Activated CD4-positive, alpha-beta T cell treated with anti-CD3 and anti-CD28 coated beads, Interleukin-2, amount 50 U/mL, for 16 hours (primary cell): ENCODE results near the gene LAT.
A peak's percentile ranks its signal among the peaks of the same experiment; 100 is the strongest.
"Not testable (repeated sequence)": the region's sequence is repeated elsewhere in the genome, so short reads cannot be mapped to it uniquely, and the experiment has no call there.

Experiments
- DNase-seq: peaks from one replicate; pipeline ENCODE4 v3.0.0-alpha.2; 2020

Gene LAT

DNA sequence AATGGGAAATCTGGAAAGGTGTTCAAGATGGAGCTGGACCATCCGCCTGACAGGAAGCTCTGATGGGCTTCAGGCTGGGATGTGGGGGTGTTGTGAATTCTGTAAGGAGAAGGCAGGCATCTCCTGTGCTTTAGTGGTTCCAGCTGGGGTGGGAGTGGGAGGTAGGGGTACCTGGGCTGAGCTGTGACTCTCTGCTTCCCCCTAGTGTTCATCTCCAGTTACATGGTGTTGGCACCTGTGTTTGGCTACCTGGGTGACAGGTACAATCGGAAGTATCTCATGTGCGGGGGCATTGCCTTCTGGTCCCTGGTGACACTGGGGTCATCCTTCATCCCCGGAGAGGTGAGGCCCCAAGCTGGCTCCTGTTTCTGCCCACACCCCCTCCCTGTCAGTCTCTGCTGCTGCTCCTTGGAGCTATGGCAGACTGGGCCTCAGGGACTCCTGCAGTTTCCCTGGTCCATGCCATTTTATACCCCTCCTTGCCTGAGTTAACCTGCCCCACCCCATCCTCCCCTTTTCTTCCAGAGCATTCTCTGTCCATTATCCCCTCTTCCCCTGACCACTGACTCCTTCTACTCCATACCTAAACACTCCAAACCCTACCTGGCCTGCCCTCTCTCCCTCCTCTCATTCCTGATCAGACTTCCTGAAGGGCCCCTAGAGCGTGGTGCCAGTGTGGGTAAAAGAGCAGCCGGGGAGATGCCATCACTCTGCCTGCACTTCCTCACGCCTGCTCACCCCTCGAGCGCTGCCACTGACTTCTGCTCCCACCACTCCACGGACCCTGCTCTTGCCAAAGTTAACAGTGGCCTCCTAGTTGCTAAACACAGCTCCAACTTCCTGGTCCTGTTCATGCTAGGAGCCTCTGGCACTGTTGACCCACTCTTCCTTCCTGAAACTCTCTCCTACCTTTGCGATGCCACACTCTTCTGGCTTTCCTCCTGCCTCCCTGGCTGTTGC, 6.9 kb upstream of the LAT start:
- no peak for DNase-seq

DNA sequence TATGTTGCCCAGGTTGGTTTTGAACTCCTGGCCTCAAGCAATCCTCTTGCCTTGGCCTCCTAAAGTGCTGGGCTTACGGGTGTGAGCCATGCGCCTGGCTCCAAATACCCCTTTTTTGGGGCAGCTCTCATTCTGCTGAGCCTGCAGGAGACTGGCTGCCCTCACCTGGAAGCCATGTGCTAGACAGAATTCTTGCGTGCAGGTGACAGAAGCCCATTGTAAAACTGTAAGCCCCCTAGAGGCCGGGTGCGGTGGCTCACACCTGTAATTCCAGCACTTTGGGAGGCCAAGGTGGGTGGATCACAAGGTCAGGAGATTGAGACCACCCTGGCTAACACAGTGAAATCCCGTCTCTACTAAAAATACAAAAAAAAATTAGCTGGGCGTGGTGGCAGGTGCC, 4.5 kb upstream of the LAT start:
- DNase-seq, result not testable (repeated sequence)

DNA sequence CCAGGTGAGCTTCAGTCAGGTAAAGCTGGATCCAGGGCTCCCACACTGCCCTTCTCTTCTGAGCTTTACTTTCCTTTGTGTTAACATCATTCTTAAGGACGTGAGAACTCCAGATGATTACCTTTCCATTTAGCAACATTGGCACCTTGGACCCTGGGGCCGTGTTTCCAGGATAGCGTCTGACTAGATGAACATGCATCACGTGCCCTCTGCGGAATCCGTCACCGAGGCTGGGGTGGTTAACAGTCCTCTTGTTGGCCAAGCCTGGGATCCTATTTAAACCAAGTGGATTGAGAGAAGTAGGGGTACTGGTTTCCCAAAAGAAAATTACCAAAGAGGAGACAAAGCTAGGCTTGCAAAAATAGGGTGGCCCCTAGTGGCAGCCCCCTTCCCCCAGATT, 3.9 kb upstream of the LAT start:
- no peak for DNase-seq

DNA sequence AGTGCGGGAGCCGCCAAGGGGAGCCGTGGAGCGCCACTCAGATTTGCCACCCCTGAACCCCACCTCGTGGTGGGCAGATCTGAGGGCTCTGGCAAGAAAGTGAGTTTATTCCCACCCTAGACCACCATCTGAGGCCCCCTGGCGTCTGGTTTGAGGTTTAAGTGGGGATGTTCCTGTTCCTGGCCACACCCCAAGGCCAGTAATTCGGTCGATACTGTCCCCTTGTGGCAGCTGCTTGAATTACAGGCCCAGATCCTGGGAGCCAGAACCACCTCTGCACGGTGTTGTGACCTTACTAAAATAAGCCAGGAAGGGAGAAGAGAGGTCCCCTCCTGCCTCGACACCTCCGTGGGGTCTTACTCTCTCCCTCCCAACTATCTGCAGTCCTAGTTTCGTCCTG, 3.3 kb upstream of the LAT start:
- peak; percentile 60 for DNase-seq

DNA sequence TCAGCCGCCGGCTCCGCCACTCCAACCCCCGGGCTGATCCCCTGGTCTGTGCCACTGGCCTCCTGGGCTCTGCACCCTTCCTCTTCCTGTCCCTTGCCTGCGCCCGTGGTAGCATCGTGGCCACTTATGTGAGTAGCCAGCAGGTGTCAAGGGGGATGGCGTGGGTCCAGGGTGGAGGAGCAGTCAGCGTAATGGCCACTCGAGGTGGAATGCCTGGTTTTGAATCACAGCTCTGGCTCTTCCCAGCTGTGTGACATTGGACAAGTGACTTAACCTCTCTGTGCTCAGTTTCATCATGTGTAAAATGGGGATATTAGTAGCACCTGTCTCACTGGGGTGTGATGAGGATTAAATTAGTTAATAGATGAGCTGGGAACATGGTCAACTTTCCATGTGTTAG, 2.4 kb upstream of the LAT start:
- no peak for DNase-seq

DNA sequence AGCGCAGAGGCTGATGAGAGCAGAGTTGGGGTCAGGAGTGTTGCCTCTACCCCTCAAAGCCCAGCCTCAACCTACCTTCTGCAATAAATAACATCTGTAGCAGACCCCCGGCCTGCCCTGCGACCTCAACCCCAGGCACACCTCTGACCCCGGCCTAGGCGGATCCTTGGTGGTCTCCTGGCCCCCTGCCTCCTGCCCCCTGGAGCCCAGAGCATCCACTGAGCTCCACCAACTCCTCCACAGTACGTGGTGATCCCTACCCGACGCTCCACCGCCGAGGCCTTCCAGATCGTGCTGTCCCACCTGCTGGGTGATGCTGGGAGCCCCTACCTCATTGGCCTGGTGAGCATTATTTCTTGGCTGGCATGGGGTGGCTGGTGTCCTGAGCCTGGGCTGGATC, 1.9 kb upstream of the LAT start:
- no peak for DNase-seq

DNA sequence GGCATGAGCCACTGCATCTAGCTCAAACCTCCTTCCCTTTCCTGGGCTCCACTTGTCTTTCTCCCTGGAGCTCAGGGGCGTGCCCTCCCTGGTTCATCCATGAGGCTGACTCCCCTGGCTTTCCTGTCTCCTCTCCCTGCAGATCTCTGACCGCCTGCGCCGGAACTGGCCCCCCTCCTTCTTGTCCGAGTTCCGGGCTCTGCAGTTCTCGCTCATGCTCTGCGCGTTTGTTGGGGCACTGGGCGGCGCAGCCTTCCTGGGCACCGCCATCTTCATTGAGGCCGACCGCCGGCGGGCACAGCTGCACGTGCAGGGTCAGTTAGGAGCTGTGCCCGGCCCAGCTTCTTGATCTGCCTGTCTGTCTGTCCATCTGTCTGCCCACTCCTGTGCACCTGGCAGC, 1.2 kb upstream of the LAT start:
- DNase-seq, result no peak

DNA sequence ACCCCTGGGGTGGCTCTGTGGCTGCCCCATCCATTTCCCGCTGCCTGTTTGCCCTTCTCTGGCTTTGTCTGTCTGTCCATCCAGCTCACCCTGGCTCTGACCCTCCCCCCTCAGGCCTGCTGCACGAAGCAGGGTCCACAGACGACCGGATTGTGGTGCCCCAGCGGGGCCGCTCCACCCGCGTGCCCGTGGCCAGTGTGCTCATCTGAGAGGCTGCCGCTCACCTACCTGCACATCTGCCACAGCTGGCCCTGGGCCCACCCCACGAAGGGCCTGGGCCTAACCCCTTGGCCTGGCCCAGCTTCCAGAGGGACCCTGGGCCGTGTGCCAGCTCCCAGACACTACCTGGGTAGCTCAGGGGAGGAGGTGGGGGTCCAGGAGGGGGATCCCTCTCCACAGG, 761 bp upstream of the LAT start:
- DNase-seq, result no peak

DNA sequence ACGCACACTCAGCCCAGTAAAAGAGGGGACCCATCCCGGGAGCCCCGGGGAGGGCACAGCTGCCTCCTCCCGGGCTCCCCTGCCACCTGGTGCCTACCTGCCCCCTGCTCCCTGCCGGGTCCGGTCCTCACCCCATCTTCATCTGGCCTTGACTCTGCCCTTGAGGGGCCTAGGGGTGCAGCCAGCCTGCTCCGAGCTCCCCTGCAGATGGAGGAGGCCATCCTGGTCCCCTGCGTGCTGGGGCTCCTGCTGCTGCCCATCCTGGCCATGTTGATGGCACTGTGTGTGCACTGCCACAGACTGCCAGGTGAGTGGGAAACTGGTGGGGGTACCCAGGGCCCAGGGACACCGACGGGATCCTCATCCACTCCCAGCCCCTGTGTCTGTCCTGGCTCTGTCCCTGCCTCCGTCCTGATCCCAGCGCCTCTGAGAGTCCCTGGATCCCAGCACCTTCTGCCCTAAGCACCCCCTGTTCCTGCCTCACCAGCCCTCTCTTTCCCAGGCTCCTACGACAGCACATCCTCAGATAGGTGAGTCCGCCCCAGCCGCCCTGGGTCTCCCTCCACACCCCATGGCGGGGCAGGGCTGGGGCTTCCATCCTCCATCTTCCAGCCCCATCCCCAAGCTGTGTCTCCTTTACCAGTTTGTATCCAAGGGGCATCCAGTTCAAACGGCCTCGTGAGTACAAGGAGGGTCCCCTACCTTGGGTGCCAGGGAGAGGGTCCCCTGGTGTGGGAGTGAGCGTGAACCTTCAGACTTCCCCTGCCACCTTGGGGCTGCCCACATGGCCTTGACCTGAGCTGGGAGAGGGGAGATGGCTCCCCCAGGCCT, 574 bp downstream of the LAT start:
- no peak for DNase-seq

DNA sequence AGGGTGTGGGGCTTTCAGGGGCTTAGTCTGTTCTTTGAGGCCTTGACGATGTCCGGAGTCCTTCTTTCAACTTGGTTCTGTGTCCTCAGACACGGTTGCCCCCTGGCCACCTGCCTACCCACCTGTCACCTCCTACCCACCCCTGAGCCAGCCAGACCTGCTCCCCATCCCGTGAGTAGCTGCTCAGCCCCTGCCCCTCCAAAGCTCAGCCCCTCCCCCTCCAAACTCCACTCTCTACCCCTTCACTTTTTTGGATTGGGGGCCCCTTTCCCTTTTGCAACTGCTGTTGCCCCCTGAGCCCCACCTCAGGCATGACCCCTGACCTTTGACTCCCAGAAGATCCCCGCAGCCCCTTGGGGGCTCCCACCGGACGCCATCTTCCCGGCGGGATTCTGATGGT, 1.2 kb downstream of the LAT start:
- DNase-seq, result no peak

DNA sequence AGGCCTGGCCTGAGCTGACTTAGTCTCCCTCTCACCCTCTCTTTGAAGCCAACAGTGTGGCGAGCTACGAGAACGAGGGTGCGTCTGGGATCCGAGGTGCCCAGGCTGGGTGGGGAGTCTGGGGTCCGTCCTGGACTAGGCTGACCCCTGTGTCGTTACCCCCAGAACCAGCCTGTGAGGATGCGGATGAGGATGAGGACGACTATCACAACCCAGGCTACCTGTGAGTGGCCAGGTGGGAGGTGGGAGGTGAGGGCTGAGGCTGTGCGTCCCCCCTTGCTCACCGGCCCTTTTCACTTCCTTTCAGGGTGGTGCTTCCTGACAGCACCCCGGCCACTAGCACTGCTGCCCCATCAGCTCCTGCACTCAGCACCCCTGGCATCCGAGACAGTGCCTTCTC, 1.6 kb downstream of the LAT start:
- DNase-seq, result no peak

DNA sequence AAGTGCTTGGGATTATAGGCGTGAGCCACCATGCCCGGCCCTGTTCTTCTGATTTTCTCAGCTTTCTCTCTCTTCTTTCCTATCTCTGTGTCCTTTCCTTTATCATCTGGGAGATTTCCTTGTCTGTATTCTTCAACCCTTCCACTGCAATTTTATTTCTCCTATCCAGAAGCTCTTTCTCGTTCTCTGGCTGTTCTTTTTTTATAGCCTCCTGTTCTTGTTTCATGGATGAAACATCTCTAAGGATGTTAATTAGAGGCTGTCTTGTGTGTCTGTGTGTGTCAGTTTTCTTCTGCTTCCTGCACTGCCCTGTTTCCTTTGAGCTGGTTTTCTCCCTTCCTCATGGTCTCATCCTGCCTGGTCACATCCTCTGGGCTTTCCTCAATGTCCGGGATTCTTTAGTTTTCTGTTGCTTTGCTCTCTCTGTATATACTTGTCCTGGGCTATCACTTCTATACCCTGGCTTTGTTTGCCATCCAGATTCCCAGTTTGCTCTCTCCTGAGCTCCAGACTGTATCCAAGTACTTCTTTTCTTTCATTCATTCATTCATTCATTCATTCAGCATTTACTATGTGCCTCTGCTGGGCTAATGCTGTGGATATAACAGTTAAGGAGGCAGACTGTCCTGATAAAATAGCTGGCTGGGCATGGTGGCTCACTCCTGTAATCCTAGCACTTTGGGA, 2.5 kb downstream of the LAT start:
- no peak for DNase-seq

DNA sequence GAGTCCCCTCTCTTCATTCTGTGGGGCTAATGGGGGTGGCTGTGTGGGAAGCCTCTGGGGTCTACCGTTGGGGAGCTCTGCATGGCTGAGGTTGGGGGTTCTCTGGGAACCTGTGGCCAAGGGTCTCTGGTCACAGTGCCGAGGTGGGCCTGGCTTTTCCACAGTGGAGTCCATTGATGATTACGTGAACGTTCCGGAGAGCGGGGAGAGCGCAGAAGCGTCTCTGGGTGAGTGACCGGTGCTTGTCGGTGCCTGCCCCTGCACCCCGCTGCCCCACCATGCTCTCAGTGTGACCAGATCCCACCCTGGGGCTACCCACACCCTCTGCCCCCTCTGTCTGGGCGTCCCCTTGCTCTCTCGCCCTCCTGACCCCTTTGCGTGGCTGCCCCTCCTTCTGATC, 4.5 kb downstream of the LAT start:
- DNase-seq, result no peak

DNA sequence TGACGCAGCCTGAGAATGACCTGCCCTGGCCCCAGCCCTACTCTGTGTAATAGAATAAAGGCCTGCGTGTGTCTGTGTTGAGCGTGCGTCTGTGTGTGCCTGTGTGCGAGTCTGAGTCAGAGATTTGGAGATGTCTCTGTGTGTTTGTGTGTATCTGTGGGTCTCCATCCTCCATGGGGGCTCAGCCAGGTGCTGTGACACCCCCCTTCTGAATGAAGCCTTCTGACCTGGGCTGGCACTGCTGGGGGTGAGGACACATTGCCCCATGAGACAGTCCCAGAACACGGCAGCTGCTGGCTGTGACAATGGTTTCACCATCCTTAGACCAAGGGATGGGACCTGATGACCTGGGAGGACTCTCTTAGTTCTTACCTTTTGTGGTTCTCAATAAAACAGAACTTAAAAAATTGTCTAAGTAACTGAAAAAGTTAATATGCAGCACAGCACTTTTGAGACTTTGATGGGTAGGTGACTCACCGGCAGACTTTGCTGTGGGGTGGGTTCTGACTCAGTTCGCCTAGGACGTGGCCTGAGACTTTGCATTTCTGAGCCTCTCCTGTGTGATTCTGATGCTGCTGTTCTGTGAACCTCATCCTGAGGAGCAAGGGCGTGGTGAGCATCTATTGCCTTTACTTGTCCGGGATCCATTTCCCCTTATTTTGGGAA, 5.7 kb downstream of the LAT start:
- peak; percentile 88 for DNase-seq

DNA sequence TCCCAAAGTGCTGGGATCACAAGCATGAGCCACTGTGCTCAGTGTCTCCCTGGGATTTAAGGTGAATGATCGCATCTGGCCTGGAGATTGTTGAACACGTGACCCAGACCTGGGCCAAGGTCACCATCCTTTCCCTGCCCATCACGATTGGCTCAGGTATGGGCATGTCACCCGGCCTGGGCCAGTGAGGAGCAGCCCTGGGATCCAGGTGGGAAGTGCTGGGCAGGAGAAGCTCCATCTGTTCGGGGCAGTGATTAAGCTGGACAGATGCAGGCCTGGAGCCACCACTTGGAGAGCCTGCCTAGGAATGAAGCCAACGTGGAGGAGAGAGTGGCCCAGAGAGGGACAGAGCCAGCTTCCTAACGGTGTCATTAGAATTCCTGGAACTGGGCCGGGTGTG, 6.8 kb downstream of the LAT start:
- DNase-seq, result no peak

DNA sequence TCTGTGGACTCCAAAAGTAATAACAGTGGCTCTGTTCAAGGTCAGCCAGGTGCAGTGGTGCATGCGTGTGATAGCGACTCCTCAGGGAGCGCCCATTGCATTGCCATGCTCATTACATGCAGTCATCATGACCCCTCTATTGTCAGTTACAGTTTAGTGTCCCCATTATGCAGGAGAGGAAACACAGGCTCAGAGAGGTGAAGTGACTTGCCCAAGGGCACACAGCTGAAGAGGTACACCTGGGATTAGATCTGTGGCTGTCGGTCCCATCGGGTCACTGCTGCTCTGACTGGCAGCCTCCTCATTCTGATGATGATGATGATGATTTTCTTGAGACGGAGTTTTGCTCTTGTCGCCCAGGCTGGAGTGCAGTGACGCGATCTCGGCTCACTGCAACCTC, 7.6 kb downstream of the LAT start:
- no peak for DNase-seq

DNA sequence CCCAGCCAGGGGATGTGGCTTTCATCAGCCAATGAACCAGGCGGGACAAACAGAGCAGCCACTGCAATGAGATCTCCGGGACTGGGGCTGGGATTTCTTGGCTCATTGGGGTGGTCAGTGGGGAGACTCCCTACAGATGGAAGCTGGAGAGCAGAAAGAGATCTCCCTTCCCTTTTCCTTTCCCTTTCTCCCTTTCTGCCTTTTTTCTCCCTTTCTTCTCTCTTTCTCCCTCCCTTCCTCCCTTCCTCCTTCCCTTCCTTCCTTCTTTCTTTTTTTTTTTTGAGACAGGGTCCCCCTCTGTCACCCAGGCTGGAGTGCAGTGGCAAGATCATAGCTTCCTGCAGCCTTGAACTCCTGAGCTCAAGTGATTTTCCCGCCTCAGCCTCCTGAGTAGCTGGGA, 14.0 kb downstream of the LAT start:
- no peak for DNase-seq

DNA sequence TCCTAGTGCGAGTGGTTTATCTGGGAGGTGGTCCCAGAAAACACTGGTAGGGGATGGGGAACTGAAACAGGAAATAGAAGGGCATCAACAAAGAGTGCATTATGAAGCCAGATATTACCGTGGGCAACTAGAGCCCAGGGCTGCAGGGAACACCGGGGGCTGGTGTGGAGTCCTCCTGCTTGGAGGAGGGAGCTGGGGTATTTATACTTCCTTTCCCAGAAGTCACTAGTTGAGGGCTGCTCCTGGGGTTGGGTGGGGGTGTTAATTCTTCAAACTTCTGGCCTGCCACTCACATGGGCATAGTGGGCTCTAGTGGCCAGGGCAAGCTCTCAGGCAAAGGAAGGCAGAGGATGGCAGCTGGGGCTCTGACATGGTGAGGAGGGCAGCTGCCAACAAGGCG, 14.7 kb downstream of the LAT start:
- DNase-seq, result no peak

DNA sequence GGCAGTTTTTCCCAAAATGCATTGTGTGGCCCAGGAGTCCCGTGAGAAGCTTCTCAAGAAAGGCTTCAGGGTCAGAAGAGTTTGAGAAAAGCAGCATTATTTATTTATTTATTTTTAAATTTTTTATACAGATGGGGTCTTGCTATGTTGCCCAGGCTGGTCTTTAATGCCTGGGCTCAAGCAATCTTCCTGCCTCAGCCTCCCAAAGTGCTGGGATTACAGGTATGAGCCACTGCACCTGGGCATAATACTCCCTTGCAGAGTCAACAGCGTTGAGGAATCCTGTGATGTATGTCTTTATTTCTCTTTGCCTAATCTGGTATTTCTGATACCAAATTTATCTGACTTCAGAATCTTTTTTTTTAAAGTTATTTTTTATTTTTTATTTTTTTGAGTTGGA, 15.2 kb downstream of the LAT start:
- DNase-seq, result no peak

DNA sequence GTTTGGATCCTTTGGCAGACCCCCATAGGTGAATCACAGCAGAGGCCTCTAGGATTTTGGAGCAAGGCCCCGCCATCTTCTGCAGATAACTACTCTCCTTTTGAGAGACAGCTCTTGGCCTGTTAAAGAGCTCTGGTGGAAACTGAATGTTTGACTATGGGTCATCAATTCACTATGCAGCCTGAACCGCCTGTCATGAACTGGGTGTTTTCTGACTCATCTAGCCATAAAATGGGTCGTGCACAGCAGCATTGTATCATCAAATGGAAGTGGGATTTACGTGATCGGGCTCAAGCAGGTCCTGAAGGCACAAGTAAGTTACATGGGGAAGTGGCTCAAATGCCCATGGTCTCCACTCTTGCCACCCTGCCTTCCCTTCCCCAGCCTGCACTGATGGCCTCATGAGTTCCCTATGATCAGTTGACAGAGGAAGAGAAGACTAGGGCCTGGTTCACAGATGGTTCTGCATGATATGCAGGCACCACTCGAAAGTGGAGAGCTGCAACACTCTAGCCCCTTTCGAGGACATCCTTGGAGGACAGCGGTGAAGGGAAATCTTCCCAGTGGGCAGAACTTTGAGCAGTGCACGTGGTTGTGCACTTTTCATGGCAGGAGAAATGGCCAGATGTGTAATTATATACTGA, 19.8 kb downstream of the LAT start:
- DNase-seq, result not testable (repeated sequence)

DNA sequence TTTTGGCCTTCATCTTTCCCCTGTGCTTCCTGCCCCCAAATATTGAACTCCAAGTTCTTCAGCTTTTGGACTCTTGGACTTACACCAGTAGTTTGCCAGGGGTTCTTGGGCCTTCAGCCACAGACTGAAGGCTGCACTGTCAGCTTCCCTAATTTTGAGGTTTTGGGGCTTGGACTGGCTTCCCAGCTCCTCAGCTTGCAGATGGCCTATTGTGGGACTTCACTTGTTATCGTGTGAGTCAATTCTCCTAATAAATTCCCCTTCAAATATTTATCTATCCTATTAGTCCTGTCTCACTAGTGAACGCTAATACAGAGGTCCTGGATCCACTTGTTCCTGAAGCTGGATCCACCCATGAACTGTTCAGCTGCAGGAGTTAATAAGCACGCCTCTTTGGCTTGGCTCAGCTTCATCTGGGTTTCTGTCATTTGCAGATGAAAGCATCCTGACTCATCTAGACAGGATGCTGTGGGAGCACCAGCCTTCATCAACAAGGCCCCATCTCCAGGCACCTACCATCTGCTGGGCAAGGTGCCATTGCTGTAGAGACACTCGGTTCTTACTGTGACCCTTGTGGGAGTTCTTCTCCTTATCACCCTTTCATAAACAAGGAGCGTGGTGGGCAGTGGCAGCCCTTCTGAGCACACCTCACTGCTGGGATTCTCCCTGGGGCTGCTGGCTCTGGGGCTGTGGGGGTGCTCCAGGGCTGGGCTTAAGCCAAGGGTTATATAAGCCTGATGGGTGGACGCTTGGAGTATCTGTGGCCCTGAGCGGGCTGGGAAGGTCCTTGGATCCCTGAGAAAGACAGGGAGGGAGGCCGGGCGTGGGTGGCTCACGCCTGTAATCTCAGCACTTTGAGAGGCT, 23.1 kb downstream of the LAT start:
- DNase-seq, result peak; percentile 90
